HG03342 (cell line): ENCODE results near the gene TMEM51.
"Not testable (repeated sequence)": the region's sequence is repeated elsewhere in the genome, so short reads cannot be mapped to it uniquely, and the experiment has no call there.

Experiments used
- ATAC-seq: cut with Tn5 transposase; IDR thresholded peaks from one replicate; pipeline ENCODE4 v1.9.1; 2021; ENCODE audit warnings: mild to moderate bottlenecking, moderate library complexity; ENCODE audit not compliant: unreplicated experiment

The TMEM51 gene

DNA sequence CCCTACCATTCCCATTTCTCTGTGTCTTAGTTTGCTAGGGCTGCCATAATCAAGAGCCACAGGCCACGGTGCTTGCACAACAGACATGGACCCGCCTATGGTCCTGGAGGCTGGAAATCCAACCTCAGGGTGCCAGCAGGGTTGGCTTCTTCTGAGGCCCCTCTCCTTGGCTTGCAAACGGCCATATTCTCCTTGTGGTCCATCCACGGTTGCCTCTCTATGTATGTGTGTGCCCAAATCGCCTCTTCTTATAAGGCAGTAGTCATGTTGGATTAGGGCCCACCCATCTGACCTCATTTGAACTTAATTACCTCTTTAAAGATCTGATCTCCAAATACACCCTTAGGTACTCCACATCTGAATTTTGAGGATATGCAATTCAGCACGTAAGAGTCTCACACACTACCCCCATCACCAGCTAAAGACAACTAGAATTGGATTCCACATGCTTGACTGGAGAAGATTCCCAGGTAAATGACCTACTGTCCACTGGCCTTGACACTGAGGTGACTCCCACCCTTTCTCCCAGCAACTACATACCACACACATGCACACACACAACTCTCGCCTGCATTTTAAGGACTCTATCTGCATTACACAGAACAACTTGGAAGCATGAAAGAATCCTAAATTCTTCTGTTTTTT lies 28.3 kb upstream of the TMEM51 start:
- no peak for ATAC-seq

DNA sequence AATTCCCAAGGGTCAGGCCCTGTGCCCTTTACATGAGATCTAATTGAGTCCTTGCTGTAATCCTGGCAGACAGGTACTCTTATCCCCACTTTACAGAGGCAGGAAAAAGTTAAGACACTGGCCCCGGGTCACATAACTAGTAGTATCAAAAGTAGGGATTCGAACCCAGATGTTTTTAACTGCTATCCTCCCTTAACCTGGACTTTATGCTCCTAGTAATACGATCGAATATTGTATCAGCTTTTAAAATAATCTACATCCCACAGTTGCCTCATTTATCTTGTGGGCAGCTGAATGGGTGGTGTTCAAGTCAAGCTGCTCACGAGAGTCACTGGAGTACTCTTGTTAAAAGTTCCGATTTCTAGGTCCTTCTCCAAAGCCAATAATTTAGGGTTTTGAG lies 25.5 kb upstream of the TMEM51 start:
- no peak for ATAC-seq

DNA sequence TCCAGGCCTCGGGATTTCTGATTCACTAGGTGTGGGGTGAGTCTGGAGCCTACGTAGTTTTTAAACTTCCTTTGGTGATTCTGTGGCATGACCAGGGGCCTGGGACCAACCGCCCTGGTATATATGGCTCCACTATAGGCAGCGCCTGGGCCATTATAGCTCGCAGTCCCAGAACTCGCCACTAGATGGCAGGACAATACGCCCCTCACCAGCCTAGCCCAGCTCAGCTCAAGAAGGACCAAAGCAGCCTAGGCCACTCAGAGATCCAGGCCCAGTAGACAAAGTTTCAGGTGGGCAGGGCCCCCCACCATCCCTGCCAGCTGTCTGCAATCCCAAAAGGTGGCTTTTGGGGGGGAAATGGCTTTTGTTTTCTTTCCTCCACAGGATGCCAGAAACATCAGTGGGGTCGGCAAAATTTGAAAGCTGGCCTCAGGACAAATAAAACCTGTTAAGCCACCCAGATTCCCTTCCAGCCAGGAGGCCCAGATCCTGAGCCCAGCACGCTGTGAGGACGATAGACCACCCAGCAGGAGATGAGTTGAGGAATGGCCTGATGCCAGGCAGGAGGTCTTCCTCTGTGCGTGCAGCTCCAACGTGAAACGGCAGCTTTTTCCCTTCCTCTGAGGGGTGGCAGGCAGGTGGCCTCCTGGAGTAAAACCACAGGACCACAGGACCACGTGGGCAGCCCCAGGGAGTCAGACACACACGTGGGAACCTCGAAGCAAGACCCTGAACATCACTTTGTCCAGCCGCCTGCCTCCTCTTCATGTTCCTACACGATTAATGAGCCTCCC lies 24.8 kb upstream of the TMEM51 start:
- ATAC-seq = peak; percentile 69

DNA sequence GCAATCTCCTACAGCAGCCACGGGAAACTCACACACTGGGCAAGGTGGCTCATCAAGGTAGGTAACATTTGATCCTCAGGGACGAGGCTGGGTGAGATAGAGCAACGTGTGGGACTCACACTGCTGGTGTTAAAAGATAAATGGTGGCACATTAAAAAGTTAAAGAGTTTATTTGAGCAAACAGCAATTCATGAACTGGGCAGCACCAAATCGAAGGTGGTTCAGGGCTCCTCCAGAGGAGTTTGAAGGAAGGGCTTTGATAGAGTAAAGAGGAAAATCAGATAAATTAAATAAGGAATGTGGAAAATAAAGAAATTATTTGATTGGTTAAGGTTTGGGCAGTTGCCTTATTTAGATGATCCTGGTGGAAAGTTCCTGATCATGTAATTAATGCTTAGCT lies 23.6 kb upstream of the TMEM51 start:
- ATAC-seq = no peak

DNA sequence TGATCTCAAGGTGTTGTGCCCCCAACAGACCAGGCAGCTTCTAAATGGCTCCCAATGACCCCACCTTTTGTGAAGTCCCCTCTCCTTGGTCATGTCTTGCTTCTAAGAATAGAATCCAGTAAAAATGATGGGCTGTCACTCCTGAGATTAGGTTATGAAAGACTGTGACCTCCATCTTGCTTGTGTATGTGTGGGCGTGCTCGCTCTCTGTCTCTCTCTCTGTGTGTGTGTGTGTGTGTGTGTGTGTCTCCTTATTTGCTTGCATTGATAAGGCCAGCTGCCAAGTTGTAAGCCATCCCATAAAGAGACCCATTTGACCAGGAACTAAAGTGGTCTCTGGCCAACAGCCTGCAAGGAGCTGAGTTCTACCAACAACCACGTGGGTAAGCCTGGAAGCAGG lies 22.9 kb upstream of the TMEM51 start:
- no peak for ATAC-seq

DNA sequence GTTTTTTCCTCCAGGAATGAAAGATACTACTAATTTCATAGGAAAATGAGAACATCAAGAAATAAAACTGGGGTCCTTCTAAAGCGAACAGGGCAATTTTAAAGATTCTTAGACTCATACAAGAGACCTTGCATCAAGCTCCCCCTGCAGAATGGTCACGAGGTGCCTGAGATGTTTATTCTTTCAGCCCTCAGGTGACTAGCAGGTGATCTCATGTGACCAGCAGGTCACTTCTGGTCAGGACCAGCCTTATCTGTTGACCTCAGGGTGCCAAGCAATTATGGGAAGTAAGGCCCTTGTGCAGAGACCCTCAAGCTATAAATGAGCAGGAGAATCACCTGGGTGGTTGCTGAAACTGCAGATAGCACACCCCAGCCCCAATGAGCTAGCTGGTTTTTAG lies 20.6 kb upstream of the TMEM51 start:
- ATAC-seq = no peak

DNA sequence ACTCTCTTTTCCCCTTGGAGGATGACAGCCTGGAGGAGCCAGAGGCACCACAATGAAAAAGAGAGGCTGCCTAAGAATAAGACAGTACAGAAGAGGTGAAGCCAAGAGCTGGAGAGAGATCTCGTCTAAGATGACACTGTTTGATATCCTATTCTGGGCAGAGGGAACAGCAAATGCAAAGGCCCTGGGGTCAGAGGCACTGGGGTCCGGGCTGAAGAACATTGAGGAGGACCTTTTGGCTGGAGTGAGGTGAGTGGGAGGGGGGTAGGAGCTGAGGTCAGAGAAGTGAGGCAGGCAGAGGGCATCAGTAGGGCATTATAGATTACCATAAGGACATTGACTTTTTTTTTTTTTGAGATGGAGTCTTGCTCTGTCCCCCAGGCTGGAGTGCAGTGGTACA lies 19.3 kb upstream of the TMEM51 start:
- ATAC-seq = no peak

DNA sequence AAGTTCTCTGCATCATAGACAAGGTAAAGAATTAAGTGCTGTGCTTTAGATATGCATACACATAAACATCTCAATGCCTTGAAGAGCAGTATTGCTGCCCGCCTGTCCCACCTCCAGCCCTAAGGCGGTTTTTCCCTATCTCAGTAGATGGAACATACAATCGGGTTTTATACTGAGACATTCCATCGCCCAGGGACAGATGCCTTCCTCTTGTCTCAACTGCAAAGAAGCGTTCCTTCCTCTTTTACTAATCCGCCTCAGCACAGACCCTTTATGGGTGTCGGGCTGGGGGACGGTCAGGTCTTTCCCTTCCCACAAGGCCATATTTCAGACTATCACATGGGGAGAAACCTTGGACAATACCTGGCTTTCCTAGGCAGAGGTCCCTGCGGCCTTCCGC lies 17.9 kb upstream of the TMEM51 start:
- ATAC-seq = not testable (repeated sequence)

DNA sequence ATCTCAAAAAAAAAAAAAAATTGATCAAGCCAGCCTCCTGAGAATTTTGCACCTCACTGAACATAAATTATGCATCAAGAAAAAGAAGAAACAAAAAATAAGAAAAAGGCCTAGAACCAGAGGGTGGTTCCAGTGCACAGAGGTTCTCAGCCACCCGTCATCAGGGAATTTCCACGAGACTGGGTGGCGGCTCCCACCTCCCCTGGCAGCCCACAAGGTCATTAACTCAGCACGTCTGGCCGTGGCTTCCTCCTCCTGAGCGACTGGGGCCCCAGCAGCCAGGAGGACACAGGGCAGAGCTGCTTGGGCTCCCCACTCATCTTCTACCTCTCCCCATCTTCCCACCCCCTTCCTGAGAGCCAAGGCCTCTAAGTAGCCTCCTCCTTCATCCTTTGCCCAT lies 15.7 kb upstream of the TMEM51 start:
- ATAC-seq = no peak

DNA sequence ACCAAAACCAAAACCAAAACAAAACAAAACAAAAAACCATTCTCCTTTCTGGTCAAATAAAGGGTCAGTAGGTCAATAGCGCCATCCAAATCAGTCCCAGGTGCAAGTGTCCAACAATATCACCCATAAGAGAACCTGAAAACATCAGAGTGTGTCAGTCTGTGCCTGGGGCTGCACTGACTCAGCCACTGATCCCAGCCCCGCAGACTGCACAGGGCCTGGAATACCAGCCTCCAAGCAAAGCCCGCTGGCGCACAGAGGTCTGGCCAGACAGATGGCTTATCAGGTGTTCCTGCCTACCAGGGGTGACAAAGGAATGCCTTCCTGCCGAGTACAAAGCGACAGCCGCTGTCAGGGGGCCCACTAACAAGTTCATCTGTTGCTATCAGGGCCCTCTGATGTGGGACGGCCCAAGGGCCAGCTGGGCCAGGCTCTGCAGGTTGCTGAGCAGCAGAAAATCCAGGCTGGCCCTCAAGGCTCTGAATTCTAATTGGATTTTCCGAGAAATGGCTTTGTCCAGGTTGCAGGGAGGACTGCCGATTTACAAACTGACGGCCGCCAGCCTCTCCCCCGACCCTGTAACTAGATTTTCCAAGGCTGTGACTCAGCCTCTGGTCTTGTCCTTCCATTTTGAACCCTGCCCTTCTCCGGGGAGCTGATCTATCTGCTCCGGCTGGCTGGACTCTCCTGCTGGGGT lies 13.7 kb upstream of the TMEM51 start:
- ATAC-seq = no peak

DNA sequence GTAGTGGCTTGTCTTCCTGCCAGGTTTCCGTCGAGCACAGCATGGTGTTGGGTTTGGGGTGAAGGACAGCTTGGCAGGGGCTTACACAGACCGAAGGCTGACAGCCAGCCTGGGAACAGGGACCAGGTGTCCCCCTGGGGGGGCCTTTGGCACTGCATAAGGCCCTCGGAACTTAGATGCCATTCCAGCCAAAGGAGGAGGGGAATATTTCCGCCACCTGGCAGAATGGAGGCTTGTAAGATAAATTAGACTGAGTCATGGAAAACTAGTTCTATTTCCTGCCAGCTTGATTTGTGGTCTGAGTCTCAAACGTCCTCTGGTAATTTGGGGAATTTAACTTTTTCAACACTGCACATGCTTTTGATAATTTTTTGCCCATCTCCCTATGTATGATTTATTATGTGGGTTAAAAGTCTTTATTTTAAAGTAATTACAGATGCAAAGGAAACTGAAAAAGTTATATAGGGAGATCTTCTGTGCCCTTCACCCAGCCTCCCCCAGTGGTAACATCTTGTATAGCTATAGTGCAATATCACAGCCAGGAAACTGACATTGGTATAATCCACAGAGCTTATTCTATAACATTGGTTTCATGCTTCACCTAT lies 11.5 kb upstream of the TMEM51 start:
- no peak for ATAC-seq

DNA sequence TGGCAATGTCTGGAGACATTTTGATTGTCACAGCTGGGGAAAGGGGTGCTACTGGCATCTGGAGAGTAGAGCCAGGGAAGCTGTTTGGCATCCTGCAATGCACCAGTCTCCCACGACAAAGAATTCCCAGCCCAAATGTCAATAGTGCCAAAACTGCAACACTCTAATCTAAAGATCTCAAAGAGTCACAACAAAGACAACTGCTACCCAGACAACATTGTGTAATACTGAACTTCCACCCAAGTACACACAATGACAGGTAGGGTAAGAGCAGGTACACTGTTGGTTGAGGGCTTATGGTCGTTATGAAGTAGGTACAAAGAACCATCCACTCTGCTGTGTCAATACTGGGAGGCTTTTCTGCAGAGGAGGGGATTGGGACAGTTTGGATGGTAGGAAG lies 8.2 kb upstream of the TMEM51 start:
- ATAC-seq = no peak

DNA sequence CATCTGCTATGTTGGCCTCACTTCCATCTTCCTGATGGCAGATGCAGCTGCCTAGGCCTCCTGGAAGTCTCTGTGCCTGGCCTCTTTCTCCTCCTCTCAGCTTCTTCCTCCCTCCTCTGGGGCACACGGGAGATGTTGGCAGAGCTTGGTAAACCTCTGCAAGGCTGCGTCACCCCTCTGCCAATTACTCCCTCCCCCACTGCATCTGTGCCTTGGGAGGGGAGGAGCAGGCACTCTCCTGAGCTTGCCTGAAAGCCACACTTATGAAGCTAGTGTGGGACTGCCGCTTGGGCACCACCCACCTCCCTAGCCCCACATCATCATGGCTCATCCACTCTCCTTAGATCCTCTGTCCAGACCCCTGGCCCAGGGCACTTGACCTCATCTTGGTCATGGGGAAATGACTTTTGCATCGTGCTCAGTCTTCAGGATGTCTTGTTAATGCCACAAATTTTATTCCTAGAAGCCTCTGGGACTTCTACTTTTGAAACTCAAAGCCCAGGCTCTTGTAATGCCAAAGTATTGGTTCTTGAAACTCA lies 7.3 kb upstream of the TMEM51 start:
- ATAC-seq = no peak

DNA sequence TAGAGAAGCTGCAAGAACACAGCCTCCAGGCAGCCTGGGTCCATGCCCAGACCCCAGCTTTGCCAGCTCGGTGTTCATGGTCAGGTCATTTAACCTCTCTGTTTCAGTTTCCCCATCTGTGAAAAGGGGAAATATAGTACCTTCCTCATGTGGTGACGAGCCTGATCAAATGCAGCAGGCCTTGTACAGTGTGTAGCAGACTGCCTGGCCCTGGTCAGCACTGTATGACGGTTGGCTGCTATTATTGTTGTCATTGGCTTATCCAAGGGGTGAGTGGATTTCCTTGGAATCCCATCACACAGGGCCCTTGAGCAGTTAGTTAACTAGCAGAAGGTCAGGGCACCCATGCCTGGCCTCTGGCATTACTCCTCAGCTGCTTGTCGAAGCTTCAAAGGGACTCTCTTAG lies 6.6 kb upstream of the TMEM51 start:
- ATAC-seq = no peak

DNA sequence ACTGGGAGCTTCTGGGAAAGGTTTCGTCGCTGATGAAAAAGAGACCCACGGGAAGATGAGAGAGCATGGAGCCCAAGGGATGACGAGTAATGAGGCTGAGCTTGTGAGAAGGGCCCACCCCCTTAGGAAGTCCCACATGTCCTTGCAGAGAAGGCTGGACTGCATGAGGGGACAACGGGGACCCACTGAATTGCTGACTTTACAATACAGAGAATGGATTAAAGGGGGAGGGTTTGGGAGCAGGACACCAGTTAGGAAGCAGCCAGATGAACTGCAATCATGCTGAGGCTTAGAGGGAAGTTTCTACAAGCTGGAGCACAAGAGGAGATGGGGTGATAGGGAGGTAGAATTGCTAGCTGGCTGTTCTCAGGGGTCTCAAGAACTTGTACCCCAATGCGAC lies 5.5 kb upstream of the TMEM51 start:
- no peak for ATAC-seq

DNA sequence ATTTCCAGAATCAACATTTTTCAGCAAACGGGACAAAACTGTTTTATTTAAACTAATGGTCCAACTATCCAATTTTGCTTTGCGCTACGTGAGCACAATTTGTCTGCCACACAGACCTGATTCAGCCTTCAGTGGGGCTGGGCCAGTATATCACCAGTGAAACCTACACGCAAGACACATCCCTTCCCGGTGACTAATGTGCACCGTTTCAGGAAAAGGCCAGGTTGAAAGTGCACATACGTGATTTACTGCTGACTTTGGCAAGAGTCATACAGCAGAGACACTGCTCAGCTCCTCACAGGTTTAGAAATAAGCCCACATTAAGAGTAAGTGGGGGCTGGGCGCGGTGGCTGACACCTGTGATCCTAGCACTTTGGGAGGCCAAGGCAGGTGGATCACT lies 5.1 kb upstream of the TMEM51 start:
- ATAC-seq = no peak

DNA sequence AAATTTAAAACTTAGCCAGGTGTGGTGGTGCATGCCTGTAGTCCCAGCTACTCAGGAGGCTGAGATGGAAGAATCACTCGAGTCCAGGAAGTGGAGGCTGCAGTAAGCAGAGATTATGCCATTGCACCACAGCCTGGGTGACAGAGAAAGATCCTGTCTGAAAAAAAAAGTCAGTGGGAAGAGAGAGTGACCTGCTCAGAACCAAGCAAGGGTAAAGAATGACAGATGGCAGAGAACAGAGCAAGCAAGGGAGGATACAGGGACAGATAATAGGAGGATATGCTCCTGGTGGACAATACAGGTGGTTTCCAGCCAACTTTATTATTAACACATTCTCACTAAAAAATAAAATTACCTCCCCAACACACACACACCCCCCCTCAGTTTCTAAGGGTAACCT lies 4.6 kb upstream of the TMEM51 start:
- ATAC-seq = no peak

DNA sequence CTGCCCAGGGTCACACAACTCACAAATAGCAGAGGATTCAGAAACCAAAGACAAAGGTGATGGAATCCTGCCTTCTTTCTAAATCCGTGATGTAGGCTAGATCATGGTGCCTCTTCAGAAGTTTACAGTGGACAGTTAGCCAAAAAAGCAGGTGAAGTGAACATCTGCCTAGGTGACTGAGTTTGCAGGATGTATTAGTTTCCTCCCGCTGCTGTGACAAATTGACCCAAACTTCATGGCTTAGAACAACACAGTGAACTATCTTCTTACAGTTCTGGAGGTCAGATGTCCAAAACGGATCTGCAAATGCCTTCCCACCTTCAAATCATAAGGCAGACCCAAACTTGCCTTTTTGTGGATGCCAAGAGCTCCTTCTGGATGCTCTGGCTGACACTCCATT lies 3.2 kb upstream of the TMEM51 start:
- no peak for ATAC-seq

DNA sequence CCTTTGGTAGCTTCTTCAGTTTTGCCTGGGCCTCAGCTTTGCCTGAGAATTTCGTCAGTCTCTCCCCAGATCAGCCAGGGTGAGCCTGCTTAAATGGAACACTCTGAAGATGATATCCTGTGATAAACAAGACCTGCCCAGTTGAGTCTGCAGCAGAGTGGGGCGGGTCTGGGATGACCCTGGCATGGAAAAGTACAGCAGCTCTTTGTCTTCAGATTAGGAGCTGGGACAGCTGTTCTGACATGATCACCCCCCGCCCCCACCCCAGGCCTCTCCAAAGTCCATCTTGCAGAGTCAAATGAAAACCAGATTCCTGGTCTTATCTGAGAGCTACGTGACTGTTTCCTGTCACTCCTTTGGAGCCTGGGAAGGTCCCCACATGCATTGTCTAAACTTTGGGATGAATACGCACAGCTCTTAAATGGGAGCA lies 2.2 kb upstream of the TMEM51 start:
- ATAC-seq = no peak

DNA sequence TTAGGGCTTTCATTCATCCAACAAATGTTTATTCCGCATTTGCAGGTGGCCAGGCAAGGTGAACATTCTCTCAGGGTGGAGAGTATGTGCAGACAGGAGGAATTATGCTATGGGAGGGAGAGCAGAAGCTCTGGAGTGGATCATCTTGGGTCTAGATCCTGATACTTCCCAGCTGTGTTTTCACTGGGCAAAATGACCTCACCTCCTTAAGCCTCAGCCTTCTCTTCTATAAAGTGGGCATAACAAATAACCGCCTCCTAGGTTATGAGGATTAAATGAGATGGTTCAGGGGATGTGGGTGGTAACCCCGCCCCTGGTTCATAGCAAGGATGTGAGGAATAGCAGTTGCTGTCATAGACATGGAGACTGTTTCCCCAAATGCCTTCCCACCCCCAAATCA lies 1.7 kb upstream of the TMEM51 start:
- no peak for ATAC-seq
